DMS53 treated with DMSO at 0.1 percent for 48 hours (cell line): ENCODE data around the gene RNLS.
"Not testable (repeated sequence)": the region's sequence is repeated elsewhere in the genome, so short reads cannot be mapped to it uniquely, and the experiment has no call there.

Source experiments
- DNase-seq: peaks from one replicate; lab custom pipeline; 2025; ENCODE audit not compliant: unreplicated experiment; lab: John Stamatoyannopoulos, UW

Gene RNLS

GRCh38 chr10:88309365-88309764 is 273.8 kb downstream of the RNLS start:
- no peak for DNase-seq

GRCh38 chr10:88308361-88308760 is 274.8 kb downstream of the RNLS start:
- DNase-seq: not testable (repeated sequence)

GRCh38 chr10:88299787-88300186 is 283.3 kb downstream of the RNLS start:
- DNase-seq: no peak

- DNase-seq: no peak
These were observed 286.0 kb downstream of the RNLS start for GRCh38 chr10:88297103-88297502.

GRCh38 chr10:88293651-88294230 is 289.4 kb downstream of the RNLS start:
- no peak for DNase-seq

GRCh38 chr10:88293073-88293472 is 290.0 kb downstream of the RNLS start:
- DNase-seq: no peak

GRCh38 chr10:88292185-88292514 is 291.0 kb downstream of the RNLS start:
- DNase-seq: no peak

- DNase-seq: no peak
These were observed 291.6 kb downstream of the RNLS start for GRCh38 chr10:88291289-88292184.

GRCh38 chr10:88289342-88289741 is 293.8 kb downstream of the RNLS start:
- DNase-seq: no peak

- DNase-seq: no peak
These were observed 294.6 kb downstream of the RNLS start for GRCh38 chr10:88288320-88289059.

- DNase-seq: no peak
These were observed 297.1 kb downstream of the RNLS start for GRCh38 chr10:88286030-88286429.

GRCh38 chr10:88281592-88282347 is 301.3 kb downstream of the RNLS start:
- no peak for DNase-seq

GRCh38 chr10:88280518-88280917 is 302.6 kb downstream of the RNLS start:
- no peak for DNase-seq

GRCh38 chr10:88278912-88279311 is 304.2 kb downstream of the RNLS start:
- no peak for DNase-seq

- not testable (repeated sequence) for DNase-seq
These were observed 306.2 kb downstream of the RNLS start for GRCh38 chr10:88276945-88277344.

GRCh38 chr10:88274286-88274685 is 308.8 kb downstream of the RNLS start:
- DNase-seq: no peak

GRCh38 chr10:88273567-88273966 is 309.6 kb downstream of the RNLS start:
- no peak for DNase-seq

- DNase-seq: no peak
These were observed 311.2 kb downstream of the RNLS start for GRCh38 chr10:88271761-88272543.

GRCh38 chr10:88270871-88271713 is 312.0 kb downstream of the RNLS start:
- no peak for DNase-seq
